CD4-positive, alpha-beta T cell treated with Interleukin-2 at 100 ng/mL for 4 hours (primary cell): ENCODE results near the gene STON1.
A peak's percentile ranks its signal among the peaks of the same experiment; 100 is the strongest.
"Not testable (repeated sequence)": the region's sequence is repeated elsewhere in the genome, so short reads cannot be mapped to it uniquely, and the experiment has no call there.

ENCODE experiments used
- DNase-seq: peaks from one replicate; pipeline ENCODE4 v3.0.0-alpha.2; 2020; ENCODE audit warnings: low spot score

The STON1 gene

GRCh38 chr2:48530033-48530811, at the start of gene STON1:
STON1 (plus strand) TSS chr2:48530154; CDS start chr2:48580634, 50,480 bp downstream.
- peak; percentile 26 for DNase-seq

GRCh38 chr2:48480526-48480925, 49.4 kb upstream of the STON1 start:
- DNase-seq = no peak

GRCh38 chr2:48482313-48482712, 47.6 kb upstream of the STON1 start:
- no peak for DNase-seq

- no peak for DNase-seq
These were observed 47.2 kb upstream of the STON1 start for GRCh38 chr2:48482769-48483168.

- DNase-seq = no peak
These were observed 46.4 kb upstream of the STON1 start for GRCh38 chr2:48483506-48483905.

- no peak for DNase-seq
These were observed 46.0 kb upstream of the STON1 start for GRCh38 chr2:48483916-48484315.

- DNase-seq = no peak
These were observed 41.4 kb upstream of the STON1 start for GRCh38 chr2:48488545-48488944.

- DNase-seq = no peak
These were observed 33.1 kb upstream of the STON1 start for GRCh38 chr2:48496849-48497248.

GRCh38 chr2:48504647-48505327, 25.2 kb upstream of the STON1 start:
- no peak for DNase-seq

- DNase-seq = no peak
These were observed 22.8 kb upstream of the STON1 start for GRCh38 chr2:48507111-48507510.

- no peak for DNase-seq
These were observed 21.4 kb upstream of the STON1 start for GRCh38 chr2:48508461-48509124.

GRCh38 chr2:48510329-48510728, 19.6 kb upstream of the STON1 start:
- no peak for DNase-seq

- no peak for DNase-seq
These were observed 18.0 kb upstream of the STON1 start for GRCh38 chr2:48511849-48512470.

- no peak for DNase-seq
These were observed 17.4 kb upstream of the STON1 start for GRCh38 chr2:48512571-48512970.

- no peak for DNase-seq
These were observed 15.5 kb upstream of the STON1 start for GRCh38 chr2:48514348-48515003.

- DNase-seq = no peak
These were observed 14.4 kb upstream of the STON1 start for GRCh38 chr2:48515513-48515985.

- DNase-seq = no peak
These were observed 10.4 kb upstream of the STON1 start for GRCh38 chr2:48519593-48519992.

- not testable (repeated sequence) for DNase-seq
These were observed 5.2 kb upstream of the STON1 start for GRCh38 chr2:48524756-48525155.

- DNase-seq = no peak
These were observed 4.5 kb upstream of the STON1 start for GRCh38 chr2:48525269-48525943.

GRCh38 chr2:48527226-48527885, 2.6 kb upstream of the STON1 start:
- DNase-seq = no peak

GRCh38 chr2:48528431-48528830, 1.5 kb upstream of the STON1 start:
- no peak for DNase-seq
